Activated CD4-positive, CD25-positive, alpha-beta regulatory T cell (primary cell): ENCODE measurements around the gene GGNBP2.
"Not testable (repeated sequence)": the region's sequence is repeated elsewhere in the genome, so short reads cannot be mapped to it uniquely, and the experiment has no call there.

Source experiments
- DNase-seq, 4 experiments: peaks; one replicate each; lab custom pipeline; 2025; lab: John Stamatoyannopoulos, UW

The GGNBP2 gene, protein sequence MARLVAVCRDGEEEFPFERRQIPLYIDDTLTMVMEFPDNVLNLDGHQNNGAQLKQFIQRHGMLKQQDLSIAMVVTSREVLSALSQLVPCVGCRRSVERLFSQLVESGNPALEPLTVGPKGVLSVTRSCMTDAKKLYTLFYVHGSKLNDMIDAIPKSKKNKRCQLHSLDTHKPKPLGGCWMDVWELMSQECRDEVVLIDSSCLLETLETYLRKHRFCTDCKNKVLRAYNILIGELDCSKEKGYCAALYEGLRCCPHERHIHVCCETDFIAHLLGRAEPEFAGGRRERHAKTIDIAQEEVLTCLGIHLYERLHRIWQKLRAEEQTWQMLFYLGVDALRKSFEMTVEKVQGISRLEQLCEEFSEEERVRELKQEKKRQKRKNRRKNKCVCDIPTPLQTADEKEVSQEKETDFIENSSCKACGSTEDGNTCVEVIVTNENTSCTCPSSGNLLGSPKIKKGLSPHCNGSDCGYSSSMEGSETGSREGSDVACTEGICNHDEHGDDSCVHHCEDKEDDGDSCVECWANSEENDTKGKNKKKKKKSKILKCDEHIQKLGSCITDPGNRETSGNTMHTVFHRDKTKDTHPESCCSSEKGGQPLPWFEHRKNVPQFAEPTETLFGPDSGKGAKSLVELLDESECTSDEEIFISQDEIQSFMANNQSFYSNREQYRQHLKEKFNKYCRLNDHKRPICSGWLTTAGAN

DNA sequence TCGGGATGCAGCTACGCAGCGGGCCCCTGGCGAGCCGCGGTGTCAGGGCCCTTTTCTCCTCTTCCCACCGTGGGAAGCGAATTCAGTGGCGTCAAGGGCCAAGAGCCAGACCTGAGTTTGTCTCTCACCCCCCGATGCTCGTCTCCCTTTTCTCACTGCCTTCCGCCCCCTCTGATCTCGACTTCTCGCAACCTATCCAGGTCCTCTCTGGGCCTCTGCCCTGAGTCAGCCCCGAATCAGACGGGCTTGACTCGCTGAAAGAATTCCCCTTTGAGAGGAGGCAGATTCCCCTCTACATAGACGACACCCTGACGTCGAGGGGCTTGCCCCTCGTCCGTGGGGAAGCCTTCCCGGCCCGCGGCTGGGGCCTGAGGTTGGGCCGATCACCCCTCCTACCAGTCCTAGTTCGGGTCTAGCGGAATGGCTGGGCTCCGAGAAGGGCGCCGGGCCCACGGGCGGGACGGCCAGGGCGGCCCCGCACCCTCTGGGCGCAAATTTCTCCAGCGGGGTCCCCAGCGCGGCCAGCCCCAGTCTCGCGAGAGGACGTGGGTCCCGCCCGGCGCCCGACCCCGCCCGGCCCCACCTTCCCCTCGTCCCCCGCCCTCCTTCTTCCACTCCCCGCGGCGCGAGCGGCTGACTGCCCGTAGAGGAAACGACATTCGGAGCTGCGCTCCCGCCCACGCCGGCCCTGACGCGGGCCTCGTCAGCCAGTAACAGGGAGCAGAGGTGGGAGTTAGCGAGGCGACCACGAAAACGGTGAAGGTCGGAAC lies at the start of gene GGNBP2:
Gene GGNBP2 (plus strand): TSS at position 613 of the 770 bp plus-strand sequence. CDS start 806 bp downstream, outside the sequence.
- peak; percentile 85 to 93 (median 86) for DNase-seq

DNA sequence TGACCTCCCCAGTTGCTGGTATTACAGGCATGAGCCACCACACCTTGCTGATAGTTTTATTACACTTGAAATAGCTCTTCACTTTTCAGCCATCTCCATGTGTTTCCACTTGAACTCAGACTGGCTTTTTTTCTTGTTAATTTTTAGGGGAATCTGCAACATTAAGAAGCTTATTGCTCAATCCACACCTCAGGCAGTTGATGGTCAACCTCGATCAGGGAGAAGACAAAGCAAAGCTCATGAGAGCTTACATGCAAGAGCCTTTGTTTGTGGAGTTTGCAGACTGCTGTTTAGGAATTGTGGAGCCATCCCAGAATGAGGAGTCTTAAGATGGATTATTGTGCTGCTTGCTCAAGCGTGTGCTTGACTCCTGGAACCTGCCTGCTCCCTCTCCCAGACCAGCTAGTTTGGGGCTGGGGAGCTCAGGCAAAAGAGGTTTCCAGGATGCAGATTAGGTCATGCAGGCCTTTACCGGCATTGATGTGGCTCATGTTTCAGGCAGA lies 49.6 kb upstream of the GGNBP2 start:
- DNase-seq = no peak

DNA sequence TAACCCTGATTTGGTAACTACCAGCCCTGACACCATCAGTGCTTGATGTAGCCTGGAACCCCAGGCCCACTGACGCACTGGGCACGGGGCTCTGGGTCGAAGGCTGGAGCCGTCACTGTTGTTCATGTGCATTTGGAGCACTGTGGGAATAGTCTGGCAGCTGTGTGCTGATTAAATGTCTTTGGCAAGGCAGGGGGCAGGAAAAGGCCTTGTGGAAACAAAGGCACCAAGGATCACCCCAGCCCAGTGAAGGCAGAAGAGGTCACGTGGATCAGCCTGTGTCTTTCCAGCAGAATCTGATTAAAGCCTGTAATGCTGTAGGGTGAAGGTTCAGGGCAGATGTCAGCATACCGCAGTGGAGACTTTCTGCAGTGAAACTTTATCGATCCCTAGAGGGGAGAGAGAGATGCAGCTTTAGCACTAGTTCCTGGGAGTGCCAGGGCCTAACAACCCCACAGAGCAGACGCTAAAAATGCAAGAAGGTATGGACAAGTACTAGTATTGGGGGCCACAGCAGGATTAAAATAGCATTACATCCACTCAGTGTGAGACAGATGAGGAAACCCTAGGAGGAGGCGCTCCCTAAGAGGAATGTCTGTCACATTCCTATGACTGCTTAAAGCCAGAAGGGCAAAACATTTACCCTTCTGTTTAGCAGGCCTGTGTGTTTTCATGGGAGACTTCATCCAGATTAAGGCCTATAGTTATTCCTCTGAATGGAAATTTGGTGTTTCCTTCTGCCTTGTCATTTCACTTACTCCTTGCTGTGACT lies 48.5 kb upstream of the GGNBP2 start:
- no peak for DNase-seq

DNA sequence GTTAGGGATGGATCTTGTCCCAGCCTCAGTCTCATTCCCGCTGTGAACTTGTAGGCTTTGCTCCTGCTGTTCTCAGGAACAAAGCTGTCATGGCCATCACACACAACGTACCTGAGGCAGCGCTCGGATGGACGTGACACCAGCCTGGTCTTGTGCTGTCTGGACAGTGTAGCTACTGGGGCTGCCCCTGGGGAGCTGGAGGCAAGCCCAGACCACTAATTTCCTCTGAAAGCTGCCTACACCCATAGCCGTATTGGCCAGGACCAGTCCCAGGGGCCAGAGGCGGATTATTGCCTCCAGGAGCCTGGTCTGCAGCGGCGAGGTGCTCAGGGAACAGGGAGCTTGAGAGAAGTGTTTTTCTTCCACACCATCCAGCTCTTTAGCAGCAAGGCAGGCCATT lies 46.6 kb upstream of the GGNBP2 start:
- no peak for DNase-seq

DNA sequence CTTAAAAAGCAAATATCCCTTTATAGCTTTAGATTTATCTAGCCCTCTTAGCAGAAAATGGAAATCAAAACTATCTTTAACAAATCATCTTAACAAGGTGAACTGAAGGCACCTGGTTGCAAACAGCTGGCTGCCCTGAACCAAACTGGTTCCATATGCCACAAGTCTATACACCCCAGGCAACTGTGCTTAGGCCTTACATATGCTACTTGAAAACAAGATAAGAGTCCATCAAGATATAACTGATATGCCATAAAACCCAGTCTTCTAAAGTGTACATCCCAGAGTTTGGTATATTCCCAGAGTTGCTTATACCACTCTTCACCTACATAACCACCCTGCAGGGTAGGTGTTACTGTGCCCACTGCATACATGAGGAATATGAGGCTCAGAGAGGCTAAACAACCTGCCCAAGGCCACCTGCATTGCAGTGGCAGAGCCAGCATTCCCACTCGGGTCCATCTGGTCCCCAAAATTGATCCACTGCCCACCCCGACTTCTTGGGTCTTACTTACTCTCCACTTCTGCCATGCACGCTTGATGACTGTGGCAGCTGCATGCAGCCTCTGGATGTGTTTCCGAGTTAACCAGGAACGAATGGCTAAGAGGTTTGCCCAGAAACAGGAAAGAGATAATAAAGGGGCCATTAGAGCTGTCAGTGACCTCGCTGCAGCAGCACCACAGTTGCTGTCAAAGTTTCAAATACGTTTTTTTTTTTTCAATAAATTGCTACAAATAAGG lies 46.0 kb upstream of the GGNBP2 start:
- no peak for DNase-seq

DNA sequence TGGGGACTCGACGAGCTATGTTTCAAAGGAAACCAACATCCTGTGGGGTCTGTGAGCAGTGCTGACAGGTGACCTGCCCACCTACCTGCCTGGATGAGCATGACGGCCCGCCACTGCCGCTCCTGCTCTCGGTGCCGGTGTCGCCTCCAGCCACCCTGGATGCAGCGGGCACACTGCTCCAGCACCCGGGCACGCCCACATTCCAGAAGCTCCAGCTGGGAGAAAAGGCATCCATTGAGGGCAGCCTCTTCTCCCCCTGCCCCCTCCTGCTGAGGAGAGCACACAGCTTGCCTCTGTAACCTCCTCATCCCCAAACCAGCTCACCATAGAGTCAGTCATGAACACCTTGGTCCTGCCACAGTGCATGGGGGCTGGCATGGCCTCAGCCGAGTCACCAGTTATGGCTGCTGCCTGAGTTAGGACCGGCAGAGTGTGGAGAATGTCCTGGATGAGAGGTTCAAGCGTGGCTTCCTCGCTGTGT lies 43.9 kb upstream of the GGNBP2 start:
- DNase-seq = no peak

DNA sequence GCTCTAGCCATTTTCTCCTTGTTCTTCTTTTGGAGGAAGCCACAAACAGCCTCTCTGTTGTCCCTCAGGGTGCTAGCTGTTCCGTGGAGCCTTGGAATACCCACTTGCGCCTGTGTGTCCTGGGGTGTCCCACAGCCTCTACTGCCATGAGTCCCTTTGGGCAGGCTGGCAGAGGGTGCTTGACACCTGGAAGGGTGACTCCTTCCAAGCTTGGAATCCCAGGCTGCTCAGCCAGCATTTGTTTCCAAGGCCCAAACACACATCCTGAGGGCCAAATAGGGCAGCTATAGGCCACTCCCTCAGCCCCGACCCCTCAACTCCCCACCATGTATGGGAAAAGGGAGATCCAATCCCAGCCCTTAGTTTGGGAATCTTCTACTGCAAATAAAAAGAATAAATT lies 43.4 kb upstream of the GGNBP2 start:
- DNase-seq = no peak

DNA sequence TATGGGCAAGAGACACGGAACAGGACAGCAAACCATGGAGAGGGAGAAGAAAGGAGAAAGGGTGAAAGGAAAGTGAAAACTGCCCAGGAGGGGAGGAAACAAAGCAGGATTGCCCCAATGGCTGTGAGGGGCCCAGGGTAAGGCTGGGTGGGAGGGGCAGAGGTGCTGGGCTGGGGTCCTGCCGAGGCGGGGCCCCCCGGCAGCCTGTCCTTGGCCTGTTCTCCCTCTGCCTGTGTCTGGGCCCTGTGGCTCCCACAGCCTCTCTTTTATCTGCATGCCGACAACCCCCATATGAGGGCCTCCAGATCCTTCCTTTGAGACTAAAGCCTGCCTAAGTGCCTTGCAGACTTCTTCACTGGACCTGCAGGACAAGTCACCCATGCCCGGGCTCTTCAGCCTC lies 42.8 kb upstream of the GGNBP2 start:
- DNase-seq = no peak

DNA sequence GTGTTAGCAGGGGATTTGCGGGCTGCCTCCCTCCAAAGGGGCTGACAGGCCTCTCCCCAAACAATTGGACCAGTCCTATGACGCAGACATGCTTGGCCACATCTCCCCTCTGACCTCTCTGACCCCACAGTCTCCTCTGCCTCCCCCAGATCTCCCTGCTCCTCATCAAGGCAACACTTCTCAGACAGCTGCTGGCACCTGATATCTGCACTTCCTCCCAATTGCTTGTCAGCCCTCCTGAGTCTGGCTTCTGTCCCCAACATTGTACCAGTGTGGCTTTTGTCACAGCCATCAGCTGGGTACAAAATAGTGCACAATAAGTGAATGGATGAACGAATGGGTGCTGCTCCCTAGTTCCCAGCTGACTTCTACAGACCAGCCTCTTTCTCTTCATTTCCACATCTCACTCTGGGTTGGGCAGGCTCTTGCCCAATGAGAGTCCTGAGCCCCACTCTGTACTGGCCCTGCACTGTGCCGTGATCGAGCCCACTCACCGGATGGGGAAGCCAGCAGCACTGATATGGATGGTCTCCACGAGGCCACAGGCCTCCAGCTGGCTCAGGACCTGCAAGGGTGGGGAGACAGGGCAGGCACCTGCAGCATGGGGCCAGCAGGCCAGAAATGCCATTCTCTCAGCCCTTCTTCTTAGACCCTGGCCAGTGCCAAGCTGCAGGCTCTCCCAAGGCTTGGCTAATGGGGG lies 41.1 kb upstream of the GGNBP2 start:
- no peak for DNase-seq

DNA sequence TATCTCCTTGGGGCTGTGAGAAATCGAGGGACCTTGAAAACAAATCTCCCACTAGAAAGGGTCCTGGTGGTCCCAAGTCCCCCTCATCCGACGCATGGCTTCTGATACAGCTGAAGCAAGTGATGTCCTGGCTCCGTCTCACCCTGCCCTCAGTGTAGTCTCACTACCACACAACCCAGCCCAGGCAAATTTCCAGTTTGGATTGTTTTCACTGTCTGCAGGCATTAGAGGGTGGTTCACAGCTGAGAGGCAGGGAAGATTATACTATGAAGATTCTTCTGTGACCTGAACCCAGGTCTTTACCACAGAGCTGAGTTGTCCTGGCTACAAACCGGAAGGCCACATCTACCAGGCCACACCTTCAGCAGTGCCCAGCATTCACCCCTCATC lies 40.6 kb upstream of the GGNBP2 start:
- no peak for DNase-seq

DNA sequence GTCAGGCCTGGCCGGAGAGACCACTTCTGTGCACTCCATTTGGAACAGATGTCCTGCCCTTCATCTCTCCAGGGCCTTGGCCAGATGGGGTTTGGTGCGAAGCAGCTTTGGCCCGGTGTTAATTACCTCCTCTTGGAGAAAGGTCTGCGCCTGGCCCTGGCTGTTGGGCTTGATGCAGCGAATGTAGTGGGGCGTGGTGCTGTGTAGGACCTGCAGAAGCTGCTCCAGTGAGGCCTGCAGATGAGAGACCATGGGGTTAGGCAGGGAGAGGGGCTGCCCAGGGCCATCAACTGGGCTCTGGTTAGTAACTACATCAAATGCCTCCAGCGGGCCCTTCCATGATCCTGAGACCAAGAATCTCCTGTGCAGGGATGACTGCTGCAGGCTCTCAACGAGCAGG lies 39.5 kb upstream of the GGNBP2 start:
- no peak for DNase-seq

DNA sequence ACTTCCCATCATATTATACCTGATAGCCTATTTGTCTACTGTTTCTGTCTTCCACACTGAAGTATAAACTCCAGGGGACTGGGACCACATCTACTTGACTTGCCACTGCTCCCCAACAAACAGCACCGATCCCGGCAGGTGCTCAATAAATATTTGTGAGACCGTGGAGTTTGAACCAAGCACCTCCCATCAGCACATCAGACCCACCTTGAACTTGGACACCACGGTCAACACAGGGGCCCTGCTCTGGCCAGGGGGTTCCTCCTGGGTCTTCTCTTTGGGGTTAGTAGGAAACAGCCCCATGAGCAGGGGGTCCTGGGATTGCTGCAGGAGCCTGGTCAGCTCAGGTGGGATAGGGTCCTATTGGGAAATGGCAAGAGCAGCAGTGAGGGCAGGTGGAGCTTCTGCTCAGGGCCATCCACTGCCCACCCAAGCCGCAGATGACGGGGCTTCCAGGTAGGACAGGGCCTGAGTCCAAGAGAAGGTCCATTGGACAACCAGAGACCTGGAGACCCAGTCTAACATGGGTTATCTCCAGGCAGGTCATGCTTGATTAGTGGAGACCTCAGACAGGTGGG lies 38.4 kb upstream of the GGNBP2 start:
- no peak for DNase-seq

DNA sequence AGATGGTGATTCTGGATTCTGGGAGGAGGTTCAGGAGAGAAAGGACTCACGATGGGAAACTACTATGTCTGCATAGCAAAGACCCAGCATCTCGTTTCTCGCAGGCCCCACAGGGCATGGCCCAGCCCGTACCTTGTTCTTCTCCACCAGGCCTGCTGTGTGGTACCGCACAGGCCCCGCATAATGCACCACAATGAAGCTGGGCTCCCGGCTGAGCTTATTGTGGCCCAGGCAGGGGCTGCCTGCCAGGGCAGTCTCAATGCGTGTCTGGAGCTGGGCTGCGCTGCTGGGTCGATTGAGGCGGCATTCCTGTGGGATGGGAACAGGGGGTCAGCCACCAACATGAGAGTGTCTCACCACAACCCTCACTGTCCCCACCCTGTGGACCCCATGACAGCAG lies 37.9 kb upstream of the GGNBP2 start:
- DNase-seq = no peak

DNA sequence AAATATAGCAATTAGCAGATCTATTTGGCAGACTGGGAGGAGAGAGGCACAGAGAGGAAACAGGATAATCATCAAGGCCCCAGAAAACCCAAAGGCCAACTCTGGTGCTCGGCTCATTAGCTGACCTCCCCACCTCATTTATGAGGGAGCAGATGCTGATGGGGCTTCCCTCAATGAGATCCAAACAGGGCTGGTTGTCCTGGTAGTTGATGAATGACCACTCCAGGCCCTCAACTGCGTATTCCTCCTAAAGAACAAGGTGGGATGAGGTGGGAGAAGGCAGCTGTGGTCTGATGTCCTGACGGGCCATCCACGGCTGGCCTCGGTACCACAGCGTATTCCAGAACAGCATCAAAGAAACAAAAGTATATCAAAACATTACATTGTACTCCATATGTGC lies 37.5 kb upstream of the GGNBP2 start:
- no peak for DNase-seq

DNA sequence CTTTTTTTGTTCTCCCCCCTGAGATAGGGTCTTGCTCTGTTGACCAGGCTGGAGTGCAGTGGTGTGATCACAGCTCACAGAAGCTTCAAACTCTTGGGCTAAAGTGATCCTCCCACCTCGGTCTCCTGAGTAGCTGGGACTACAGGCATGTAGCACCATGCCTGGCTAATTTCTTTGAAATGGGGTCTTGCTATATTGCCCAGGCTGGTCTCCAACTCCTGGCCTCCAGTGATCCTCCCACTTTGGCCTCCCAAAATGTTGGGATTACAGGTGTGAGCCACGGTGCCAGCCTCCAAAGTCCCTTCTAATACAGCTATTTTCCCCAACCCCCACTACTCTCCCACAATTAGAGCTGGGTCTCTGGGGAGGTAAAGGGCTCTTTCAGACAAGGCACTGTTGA lies 36.3 kb upstream of the GGNBP2 start:
- DNase-seq = not testable (repeated sequence)

DNA sequence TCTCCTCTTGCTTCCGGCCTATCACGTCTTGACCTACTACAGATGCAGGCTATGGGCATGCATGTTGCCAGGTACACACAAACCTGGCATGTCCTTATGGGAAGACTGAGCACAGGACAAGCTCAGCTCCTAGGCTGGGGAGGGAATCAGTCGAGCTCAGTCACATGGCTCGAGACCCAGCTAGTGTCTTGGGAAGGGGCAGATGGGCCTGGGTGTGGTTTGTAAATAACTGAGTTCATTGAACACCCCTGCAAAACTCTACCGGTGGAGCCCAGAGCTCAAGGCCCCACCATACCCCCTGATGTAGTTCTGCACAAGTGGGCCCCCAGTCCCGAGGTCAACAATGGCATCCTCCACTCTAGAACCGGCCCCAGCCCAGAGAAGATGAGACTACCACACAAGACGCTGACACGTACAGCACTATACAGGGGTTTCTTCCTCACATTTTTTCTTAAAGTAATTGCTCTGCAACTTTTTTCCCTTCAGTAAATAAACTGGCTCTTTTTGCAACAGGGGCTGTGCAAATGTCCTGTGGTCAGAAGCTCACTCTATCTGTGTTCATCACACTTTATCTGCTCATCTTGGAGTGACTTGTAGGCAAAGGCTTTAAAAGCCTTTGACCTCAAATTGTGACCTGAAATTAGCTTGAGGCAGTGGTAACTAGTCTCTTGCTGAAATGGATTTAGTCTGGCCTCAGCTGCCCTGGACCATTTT lies 35.3 kb upstream of the GGNBP2 start:
- DNase-seq = no peak

DNA sequence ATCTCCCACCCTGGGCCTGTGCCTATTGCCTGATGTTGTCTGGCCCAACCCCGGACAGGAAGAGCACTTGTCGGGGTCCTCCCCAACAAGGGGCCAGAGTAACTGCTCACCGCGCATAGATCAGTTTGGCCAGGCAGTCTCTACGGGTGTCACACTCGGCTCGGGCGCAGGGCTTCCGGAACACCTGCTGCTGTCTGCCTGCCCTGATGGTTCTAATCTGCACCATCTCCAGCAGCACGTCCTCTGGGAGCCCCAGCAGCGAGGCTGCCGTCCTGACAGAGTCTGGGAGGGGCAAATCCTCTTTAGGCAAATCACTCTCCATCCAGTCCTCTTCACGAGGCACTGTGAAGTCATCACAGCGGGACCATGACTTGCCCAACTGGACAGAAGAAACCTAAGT lies 34.1 kb upstream of the GGNBP2 start:
- no peak for DNase-seq

DNA sequence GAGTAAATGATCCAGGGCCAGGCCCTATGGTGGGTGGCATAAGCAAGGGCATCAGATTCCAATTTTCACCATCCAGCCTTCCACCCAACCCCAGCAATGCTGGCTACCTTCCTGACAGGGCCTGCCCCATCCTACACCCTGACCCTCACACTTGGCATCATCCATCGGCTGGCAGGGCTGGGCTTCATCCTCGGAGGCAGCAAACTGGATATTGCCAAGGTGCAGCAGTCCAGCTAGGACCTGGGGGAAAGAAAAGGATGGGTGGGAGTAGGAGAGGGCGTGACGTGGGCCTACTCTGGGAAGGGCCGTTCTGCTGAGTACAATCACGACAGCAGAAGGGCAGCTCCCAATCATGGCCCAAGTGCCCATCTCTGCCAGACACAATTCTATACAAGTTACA lies 33.5 kb upstream of the GGNBP2 start:
- DNase-seq = no peak

DNA sequence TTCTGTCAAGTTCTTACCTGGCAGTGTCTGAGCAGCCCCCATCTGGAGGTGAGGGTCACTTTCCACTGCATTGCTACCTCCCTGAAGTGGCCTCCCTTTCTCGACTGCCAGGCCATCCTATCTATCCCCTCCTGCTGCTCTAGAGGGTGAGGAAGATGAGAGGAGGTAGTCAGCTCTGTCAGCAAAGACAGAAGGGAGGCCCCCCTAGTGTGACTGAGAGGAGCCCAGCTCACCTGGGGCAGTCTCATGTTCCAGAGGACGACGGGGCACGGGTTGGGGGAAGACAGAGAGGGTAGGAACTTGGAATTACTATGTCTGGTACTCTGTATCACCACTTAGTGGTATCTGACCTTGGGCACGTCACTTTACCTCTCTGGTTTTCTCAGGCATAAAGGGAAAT lies 32.1 kb upstream of the GGNBP2 start:
- DNase-seq = no peak
